Right ventricle myocardium superior (tissue), 1 donor: ENCODE measurements around the gene GABRP. TPM values are rescaled to one million over a fixed set of nuclear protein-coding genes. Genes with fewer than 3 reads are reported as not detected.

ENCODE experiments used
- ATAC-seq: fragments of 200-7000 bp; cut with Tn5 transposase; one replicate; pipeline ENCODE4 v1.9.1; 2020; ENCODE audit warnings: mild to moderate bottlenecking; ENCODE audit not compliant: poor library complexity
- DNase-seq: peaks from one replicate; pipeline ENCODE4 v3.0.0-alpha.2; 2020
- intact Hi-C: fragments of 100-400 bp; cut with DNase I; formaldehyde crosslinking; loops from one replicate; pipeline ENCODE4 v1.11.2; 2022
- long read RNA-seq: library from polyadenylated mRNA; unstranded; transcript quantifications from one replicate; pipeline ENCODE4 v2.0.0, GENCODE V29; 2021
- total RNA-seq: library from RNA; stranded (reverse); fragmentation: NEBNext Ultra II Directional; extraction: Animal tissue kit (Norgen Biotek cat#: 25700); gene quantifications from one replicate; pipeline ENCODE4 v1.2.1, GENCODE V29; 2021
- donor health status: DM: no; HTN: yes; CAD: no; lungs with severe emphysema.

Gene GABRP, protein sequence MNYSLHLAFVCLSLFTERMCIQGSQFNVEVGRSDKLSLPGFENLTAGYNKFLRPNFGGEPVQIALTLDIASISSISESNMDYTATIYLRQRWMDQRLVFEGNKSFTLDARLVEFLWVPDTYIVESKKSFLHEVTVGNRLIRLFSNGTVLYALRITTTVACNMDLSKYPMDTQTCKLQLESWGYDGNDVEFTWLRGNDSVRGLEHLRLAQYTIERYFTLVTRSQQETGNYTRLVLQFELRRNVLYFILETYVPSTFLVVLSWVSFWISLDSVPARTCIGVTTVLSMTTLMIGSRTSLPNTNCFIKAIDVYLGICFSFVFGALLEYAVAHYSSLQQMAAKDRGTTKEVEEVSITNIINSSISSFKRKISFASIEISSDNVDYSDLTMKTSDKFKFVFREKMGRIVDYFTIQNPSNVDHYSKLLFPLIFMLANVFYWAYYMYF
- 0.13 TPM for total RNA-seq
- long read RNA-seq: 0 reads

DNA sequence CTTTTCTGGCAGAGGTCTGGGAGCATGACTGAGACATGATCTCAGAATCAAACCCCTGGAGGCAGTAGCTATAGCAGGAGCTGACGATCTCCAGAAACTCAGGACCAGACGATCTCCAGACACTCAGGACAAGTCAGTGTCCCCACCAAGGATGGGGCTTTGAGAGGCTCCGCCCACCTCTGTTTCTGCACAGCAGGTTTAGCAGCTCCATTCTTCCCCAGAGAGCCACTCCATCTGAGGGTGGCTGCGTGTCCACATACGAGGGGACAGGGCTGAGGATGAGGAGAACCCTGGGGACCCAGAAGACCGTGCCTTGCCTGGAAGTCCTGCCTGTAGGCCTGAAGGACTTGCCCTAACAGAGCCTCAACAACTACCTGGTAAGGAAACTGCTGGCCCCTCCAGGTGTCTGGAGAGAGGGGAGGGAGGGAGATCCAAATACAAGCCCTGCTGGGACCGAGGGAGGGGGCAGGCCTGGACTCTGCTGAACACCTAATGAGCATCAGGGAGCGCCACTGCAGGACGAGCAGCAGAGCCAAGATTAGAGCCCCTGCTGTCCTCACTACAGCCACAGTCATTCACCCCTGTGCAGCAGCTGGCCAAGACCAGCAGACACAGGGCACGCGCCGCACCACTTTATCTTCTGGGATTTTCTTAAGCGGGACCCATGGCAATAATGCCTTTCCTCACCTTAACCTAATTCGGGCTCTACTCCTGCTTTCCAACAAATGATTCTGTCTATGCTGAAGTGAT is at the start of gene GABRP:
GABRP (plus strand) TSS at position 228 of the 750 bp plus-strand sequence. CDS start 4,891 bp downstream, outside the sequence.
- intact Hi-C loops: no loop called here
- no peak for DNase-seq
- ATAC-seq: peak; percentile 55

DNA sequence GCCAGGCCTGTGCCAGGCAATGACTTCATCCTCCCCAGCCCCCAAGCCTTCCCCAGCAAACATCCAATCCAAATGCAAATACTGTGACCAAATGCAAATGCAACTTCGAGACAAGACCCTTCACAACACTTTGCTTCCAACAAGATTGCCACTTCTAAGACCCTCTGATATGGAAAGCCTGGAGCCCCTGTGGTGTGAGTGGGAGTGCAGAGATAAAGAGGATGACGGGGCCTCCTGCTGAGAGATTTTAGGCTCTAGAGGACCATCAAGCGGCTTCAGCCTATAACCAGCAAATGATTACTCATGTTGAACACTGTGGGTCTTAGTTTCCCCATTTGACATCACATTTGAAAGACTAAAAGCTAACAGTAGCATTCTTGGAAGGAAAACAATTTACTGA is 46.6 kb upstream of the GABRP start:
- no peak for DNase-seq
- no peak for ATAC-seq
- intact Hi-C loops: loop anchor here (10.0 kb wide), 1 partner anchor 598 kb away; no protein-coding TSS in a partner anchor

- intact Hi-C loops: loop anchor here (10.0 kb wide), 1 partner anchor 597 kb away; no protein-coding TSS in a partner anchor
- no peak for DNase-seq
- ATAC-seq: no peak
Measured at GRCh38 chr5:170737591-170737990, 45.9 kb upstream of the GABRP start.

GRCh38 chr5:170738840-170739239 is 44.7 kb upstream of the GABRP start:
- intact Hi-C loops: loop anchor here (10.0 kb wide), 1 partner anchor 596 kb away; no protein-coding TSS in a partner anchor
- ATAC-seq: no peak
- no peak for DNase-seq

- ATAC-seq: no peak
- intact Hi-C loops: loop anchor here (10.0 kb wide), 1 partner anchor 595 kb away; no protein-coding TSS in a partner anchor
- no peak for DNase-seq
Measured at GRCh38 chr5:170739446-170739845, 44.1 kb upstream of the GABRP start.

DNA sequence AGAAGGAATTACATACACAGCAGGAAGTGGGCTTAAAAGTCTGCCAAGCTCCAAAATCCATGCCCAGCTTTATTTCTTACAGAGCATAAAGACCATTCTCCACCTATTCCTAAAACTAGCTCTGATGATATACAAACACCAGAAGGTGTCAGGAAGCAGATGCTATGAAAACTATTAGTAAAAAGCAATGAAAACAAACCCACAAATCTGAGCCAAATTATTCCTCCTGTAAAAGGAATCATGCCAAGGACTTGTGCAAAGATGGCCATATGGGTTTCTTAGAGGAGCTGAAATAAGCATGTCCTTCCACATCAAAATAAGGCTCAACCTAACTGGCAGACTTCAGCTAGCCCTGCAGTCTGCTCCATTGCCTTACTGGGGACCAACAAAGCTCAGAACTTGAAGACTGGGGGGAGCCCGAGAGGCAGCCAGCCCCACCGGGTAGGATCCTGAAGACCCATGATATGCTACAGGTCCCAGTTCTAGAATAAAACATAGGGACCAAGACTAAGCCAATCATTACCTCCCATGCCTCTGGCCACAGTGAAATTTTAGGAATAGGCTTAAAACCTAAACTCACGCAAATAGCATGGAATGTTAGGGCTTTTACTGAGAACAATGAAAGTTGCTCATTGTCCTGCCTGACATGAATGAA is 42.8 kb upstream of the GABRP start:
- DNase-seq: no peak
- no peak for ATAC-seq
- intact Hi-C loops: no loop called here

DNA sequence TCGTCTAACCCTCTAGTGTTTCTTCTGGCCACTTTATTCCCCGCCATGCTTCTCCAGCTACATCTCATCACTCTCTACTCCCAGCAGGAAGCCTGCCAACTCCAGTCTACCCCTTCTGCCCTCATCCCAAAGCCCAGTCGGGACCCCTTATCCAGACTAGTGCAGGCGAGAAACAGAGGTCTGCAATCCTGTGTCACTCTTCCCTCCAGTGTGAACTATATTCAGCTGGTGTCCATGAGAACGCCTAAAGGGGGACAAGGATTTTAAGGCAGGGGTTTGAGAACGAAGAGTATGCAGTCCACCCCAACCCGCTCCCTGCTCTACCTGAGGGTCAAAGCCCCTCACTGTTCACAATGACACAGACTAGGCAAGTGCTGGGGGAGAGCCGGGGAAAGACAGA is 41.7 kb upstream of the GABRP start:
- intact Hi-C loops: no loop called here
- ATAC-seq: no peak
- no peak for DNase-seq

- ATAC-seq: no peak
- DNase-seq: no peak
- intact Hi-C loops: loop anchor here (2.0 kb wide), 1 partner anchor 47 kb away; no protein-coding TSS in a partner anchor
Measured at GRCh38 chr5:170743876-170744212, 39.7 kb upstream of the GABRP start.

- intact Hi-C loops: loop anchor here (2.0 kb wide), 1 partner anchor 45 kb away; no protein-coding TSS in a partner anchor
Measured at GRCh38 chr5:170745481-170746071, 37.9 kb upstream of the GABRP start.

GRCh38 chr5:170746075-170746960 is 37.2 kb upstream of the GABRP start:
- DNase-seq (peak; percentile 50), ATAC-seq (peak; percentile 26)
- intact Hi-C loops: no loop called here

More at GRCh38 chr5:170745481-170746071, 37.9 kb upstream of the GABRP start:
- DNase-seq (peak; percentile 76), ATAC-seq (peak; percentile 75)

GRCh38 chr5:170746961-170747340 is 36.6 kb upstream of the GABRP start:
- DNase-seq (no peak), ATAC-seq (no peak)
- intact Hi-C loops: no loop called here

DNA sequence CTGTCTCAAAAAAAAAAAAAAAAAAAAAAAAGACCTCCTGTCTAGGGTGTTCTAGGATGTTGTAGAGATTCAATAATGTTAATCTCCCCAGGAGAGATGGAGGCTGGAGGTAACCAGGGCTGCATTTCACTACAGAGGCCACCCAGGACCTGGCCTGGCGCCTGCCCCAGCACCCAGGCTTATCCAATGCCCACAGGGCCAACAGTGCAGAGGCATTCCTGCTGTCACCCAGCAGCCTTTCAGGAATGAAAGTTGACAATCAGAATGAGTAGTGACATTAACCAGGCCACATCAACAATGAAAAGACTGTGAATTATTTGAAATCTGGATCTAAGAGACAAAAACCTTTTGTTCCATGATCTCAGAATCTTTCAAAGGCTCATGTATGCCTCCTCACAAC is 36.2 kb upstream of the GABRP start:
- peak; percentile 82 for DNase-seq
- intact Hi-C loops: no loop called here
- peak; percentile 75 for ATAC-seq

GRCh38 chr5:170747851-170748250 is 35.7 kb upstream of the GABRP start:
- intact Hi-C loops: no loop called here
- ATAC-seq: peak; percentile 8
- DNase-seq: peak; percentile 46

DNA sequence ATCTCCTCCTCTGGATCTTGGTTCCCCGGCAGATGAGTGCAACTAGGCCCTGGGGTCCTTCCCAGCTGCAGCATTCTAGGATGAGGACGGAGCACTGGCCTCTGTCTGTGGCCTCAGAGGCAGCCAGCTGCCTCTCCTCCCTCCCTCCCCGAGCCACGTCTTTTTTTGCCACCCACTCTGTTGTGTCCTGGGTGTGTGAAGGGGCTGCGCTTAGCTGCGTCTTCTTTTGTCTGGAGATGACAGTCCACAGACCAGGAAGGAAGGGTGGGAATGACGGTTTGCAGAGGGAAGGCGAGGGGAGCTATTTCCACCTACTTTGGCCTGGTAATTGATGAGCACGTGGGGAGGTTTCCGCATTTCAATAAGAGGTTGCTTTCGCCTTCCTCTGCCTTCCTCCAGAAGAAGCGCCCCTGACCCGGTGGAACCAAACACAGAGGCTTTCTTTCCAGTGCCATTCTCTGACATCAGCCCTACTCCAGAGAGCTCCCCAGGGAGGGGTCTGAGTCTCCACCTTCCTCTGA is 34.5 kb upstream of the GABRP start:
- DNase-seq: no peak
- intact Hi-C loops: no loop called here
- ATAC-seq: no peak

DNA sequence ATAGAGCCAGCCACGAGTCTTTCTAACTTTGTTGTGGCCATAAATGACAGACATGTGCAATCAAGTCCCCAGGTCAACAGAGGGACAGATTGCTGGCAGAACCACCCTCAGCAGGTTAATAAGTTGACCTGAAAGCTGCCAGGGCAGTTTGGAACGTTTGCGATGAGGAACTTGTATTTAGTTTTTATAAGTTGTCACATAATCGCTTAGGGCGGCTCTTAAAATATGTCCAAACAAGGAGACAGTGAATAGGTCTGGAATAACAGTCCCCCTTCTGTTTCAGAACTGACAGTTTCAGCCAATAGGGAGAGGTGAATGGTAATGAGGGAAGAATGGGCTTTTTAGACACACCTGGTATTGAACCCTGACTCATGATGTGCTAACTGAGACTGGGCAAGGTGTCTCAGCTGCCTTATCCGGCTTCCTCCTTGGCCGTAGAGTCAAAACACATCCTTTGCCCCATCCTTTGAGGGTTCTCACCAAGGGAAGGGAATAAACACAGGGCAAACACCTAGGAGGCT is 33.6 kb upstream of the GABRP start:
- intact Hi-C loops: no loop called here
- no peak for DNase-seq
- ATAC-seq: no peak

GRCh38 chr5:170750791-170751190 is 32.7 kb upstream of the GABRP start:
- intact Hi-C loops: no loop called here
- DNase-seq (no peak), ATAC-seq (no peak)

DNA sequence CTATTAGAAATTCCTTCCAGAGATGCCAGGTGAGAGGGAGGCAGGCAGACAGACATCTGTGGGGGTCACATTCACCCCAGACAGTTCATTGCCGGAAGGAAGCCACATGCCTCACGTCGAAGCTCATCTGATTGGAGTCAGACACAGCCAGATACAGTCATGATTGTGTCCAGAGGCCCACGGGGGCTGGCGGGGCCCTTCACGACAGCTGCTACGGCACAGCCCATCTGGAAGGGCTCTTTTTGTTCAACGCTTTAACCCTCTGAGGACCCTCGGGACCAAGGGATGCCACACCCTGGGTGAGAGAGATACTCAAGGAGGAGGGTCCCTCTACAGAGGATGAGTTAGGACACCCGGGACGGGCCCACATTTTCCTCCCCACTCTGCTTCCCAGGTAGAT is 31.9 kb upstream of the GABRP start:
- DNase-seq: no peak
- no peak for ATAC-seq
- intact Hi-C loops: no loop called here
